HG03575 (cell line): Measurements from ENCODE around the gene TRIM31.

Experiments
- ATAC-seq: cut with Tn5 transposase; IDR thresholded peaks from one replicate; pipeline ENCODE4 v1.9.1; 2021; ENCODE audit not compliant: unreplicated experiment, insufficient number of reproducible peaks, low FRiP score; ENCODE audit errors: extremely low read depth

Gene TRIM31, protein sequence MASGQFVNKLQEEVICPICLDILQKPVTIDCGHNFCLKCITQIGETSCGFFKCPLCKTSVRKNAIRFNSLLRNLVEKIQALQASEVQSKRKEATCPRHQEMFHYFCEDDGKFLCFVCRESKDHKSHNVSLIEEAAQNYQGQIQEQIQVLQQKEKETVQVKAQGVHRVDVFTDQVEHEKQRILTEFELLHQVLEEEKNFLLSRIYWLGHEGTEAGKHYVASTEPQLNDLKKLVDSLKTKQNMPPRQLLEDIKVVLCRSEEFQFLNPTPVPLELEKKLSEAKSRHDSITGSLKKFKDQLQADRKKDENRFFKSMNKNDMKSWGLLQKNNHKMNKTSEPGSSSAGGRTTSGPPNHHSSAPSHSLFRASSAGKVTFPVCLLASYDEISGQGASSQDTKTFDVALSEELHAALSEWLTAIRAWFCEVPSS

DNA sequence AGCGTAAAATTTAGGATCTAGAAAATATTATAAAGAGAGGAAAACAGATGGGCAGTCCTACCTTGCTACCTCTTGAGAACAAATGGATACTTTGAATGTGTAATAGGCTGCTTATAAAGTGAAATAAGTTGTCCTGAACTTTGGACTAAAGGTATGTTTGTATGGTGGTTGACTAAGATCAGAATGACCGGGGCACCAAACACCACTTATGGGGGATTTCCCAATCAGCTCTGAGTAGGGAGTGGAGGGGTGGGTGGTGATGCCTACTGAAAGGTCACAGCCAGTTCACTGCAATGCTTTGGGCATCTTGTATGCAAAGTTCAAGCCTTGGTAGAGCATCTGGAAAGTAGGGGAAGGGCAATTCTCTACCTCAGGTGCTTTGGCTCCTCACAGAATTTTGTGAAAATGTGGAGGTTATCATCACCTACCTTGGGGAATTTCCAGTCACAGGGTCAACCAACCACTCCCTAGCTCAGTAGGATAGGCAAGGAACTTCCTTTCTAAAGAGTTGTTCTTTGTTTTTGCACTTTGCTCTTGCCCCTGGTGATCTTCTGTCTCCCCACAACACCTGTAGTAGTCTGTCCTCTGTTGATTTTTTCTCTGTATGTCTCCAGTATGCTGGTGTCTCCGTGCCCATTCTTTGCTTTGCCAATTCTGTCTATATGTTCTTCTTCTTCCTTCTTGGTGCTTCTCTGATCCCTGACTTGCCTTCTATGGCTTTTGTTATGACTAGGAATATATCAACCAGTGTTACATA, at the start of gene TRIM31:
Gene TRIM31, minus strand, starts transcription at position 88 of the 757 bp plus-strand sequence. CDS start 285 bp downstream, outside the sequence.
- ATAC-seq = no peak

DNA sequence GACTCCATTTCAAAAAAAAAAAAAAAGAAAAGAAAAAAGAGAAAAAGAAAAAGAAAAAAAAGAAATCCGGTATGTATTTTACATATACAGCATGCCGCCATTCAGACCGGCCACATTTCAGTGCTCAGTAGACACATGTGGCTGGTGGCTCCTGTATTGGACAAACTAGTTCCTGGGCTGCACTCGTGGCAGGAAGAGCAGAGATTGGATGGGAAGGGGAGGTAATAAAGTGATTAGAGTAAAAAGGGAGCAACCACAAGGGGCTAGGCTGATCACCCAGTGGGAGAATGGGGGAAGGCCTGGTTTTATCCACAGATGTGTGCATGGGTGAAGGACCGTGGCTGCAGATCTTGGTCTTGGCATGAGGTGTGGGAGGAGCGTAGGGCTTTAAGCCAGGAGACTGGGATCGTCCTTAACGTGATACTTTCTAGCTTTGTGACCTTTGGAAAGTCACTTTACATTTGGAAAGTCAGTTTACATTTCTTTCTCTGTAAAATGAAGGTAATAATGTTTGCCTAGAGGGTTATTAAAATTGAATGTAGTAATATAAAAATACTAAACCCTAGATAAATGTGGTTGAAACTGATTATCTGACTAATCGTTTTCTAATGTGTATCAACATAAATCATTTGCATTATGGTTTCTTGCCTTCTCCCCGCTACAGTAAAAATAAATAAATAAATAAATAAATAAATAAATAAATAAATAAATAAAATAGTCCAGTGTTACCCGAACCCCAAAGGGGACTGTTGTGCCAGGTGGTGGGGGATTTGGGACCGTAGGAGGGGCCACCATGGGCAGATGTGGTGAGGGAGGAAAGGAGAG, 49.6 kb upstream of the TRIM31 start:
- ATAC-seq = no peak

DNA sequence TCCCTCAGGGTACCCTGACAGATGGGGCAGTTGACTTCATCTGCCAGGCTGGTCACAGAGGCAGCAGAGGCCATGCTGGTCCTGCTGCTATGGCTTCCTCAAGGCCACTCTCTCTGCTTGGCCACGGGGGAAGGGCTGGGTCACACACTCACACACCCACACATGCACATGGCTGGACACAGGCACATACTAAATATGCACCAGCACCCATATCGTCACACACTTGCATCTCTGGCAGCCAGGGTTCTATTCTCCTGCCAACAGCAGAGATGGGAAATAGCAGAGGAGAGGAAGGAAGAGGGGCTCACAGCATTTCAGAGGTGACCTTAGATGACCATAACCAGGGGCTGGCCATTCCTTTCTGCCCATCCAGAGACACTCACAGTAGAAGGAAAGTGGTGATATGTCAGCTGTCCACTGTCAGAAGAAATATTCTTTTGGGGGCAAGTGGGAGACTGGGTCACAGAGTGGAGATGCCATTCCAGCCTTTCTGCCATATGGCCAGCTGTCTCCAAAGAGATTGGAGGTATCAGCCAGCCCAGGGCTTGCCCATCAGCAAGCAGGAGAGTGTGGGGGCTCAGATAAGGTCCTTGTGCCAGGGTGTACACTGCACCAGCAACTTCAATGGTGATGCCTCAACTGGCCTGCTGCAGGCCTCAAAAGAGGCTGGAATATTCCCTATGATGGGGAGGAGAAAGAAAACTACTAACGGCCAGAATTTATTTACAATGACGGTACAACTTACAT, 48.1 kb upstream of the TRIM31 start, which contains the start of gene TRIM10:
Gene TRIM10, minus strand, starts transcription at position 427 of the 747 bp plus-strand sequence. Its CDS starts 353 bp downstream, at position 74.
- no peak for ATAC-seq

DNA sequence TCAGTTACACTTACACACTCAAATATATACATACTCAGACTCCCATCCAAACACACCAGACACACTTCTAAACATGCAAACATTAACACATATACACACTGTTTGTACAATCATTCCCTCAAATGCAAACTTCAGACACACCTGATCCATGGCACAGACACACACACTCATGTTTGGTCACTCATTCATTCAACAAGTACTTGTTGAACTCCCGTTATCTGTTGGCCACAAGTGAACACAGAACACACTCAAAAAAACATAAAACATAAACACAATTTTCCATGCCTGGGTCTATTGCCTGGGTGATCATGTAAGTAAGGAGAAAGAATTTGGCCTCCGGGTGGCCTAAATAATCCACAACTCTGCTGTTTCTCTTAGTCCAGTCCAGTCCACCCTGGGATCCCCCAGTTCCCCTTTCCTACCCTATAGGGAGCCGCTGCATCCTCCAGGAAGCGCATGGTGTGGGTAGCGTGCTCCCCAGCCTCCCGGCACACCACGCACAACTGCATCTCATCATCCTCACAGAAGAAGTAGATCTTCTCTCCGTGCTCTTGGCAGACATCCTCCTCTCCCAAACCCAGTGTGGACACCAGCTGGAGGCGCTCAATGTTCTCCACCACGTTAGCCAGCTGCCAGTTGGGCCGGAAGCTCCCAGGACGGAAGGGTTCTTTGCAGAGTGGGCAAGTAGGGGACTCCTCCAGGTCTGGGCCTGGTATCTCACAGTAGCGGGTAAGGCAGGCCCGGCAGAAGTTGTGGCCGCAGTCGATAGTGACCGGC, 47.3 kb upstream of the TRIM31 start:
- no peak for ATAC-seq

DNA sequence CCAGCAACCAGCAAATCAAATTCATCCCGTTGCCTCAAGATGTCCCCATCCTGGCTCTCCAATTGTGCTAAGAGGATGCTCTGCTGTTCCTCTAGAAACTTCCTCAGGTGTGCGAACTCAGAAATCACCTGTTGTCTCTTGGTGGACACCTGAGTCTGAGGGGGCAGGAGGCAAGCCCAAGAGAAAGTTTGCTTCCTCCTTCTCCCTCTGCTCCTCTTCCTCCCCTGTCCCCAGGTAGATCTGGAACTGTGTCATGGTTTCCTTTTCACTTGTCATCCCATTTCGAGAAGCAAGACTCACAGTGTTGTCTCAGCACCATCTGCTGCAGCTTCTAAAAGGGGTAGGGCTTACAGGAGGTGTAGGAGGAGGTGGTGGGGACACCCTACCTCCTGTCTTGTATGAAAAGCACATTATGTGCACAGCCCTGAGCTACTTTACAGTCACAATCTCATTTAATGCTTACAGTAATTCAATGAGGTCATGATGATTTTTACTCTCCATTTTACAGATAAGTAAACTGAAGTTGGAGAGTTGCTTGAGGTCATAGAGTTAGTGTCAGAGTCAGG, 45.7 kb upstream of the TRIM31 start:
- no peak for ATAC-seq

DNA sequence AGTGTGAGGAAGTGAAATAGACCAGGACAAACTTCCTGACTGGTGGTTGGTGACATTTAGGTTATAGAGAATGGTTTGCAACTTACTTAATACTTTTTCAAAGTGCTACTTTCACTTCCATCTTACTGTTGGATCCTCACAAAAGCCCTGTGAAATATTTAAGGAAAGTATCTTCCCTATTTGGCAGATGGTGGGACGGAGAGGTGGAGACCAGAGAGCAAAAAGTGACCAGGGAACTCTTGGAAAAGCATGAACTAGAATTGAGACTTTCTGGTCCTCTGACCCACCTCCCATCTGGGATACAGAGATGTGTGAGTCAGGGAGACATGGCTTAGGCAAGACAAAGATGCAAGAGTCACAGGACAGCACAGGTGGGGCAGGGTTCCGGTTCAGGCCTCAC, 45.1 kb upstream of the TRIM31 start:
- ATAC-seq = no peak

DNA sequence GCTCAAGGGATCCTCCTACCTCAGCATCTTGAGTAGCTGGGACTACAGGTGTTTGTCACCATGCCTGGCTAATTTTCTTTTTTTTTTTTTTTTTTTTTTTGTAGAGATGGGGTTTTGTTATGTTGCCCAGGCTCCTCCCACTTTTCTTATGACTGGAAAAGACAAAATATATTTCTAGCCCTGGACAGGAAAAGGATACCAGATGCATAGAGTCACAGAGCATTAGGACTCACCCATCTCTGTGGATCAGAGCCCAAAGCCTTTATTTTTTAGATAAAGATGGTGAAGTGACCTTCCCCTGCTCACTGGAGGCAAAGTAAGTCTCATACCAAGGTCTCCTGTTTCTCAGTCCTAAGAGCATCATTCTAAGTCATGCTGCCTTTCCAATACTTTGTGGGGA, 44.7 kb upstream of the TRIM31 start:
- ATAC-seq = no peak

DNA sequence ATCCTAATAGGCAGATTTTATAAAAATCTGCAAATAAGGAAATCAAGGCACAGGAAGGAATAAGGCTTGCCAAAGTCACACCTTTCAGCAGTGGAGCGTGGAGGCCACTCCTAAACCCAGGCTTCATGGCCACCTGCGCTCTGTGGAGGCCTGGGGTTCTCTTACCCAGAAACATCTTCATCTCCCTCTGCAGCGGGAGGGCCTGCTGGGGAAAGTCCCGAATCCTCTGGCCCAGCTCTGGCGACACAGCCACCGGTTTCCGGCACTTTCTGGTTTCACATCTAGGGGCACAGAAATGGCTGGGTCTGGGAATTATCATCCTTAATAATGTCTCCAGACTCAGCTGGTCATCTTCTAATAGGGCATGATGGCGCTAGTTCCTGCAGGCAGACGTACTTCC, 43.9 kb upstream of the TRIM31 start:
- no peak for ATAC-seq

DNA sequence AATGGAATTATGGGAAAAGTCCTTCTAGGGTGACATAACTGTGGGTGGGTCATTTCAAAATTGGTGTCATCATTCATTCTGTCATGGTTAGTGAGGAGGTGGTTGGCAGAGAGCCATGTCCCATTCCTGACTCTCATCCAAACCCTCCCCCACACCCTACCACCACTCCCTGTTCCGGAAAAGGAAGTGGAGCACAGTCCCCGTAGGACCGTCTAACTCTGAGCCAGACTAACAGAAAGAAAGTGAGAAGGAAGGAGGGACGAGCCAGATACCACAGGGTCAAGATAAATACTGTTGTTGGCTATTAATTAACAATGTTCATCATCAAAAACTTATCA, 43.3 kb upstream of the TRIM31 start:
- ATAC-seq = no peak

DNA sequence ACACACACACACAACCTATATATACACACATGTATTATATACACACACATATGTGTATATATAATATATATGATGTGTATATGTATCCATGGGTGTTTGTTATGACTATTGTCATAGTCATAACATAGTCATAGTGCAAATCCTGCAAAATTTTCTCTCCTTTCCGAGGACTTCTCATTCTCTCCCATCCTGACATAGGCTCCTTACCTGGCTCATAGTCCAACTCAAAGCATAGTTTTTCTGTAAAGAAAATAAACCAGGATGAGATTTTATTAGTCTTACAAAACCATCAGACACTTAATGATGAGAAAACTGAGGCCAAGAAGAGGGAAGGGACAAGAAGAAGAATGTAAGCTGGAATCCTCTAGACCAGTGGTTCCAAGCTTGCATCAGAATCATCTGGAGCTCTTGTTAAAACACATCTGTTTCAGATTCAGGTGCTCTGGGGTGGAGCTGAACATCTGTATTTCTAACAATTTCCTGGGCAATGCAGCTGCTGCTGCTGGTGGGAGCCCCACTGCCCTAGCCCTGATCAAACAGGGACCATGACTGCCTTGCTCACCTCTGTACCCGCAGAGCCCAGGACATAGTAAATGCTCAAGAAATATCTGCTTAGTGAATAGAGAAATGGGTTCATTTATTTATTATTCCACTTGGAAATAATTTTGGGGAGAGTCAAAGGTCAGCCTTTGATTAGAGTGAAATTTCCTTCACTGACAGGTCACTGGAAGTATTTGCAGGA, 42.8 kb upstream of the TRIM31 start:
- no peak for ATAC-seq

DNA sequence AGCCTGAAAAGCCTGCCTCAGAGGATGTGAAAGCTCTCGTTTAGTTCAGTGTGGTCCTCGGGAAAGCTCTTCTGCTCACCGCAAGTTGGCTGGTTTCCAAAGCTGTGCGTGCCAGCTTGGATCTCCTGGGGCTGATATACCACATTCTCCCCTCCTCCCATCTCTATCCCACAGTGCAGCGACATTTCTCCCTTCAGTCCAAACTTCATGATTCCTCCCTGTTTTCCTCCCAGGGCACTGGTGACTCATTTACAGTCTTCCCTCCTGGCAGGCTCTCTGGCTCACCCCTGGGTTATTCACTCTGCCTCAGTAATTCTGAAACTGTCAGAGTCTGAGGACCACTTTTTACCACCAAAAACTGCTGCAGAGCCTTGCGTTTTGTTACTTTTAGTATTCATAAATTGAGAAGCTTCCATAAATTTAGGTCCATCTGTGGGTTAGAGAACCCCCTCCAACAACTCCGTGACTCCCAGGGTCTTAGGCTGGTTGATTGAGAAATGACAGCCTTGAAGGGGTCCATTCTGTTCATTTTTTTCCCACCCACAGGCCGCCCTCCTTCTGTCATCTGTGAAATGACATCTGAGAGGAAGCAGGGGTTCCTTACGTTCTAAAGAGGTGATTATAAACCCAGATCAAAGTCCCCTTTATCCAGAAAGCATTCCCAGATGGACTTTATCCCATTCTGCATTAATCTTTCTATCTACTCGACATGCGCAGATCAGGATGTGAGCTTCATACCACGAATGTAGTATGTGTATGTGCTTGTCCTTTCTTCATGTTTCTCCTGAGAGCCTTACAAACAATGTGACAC, 42.0 kb upstream of the TRIM31 start:
- ATAC-seq = no peak

DNA sequence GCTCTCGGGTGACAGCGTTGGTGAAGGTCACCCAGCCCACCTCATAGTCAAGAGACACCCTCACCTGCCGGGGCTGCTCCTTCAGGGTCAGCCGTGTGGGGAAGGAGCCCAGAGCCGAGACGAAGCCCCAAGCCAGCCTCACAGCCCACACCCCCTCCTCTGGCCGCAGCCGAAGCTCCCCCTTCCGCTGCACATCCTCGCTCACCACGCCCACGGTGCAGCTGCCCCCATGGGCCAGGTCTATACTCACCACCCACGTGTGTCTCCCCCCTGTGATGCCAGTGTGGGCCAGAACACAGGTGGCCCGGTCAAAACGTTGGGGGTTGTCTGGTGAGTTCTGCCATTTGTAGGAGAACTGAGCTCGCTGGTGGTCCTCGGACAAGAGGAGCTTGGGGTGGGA, 41.2 kb upstream of the TRIM31 start:
- ATAC-seq = no peak

DNA sequence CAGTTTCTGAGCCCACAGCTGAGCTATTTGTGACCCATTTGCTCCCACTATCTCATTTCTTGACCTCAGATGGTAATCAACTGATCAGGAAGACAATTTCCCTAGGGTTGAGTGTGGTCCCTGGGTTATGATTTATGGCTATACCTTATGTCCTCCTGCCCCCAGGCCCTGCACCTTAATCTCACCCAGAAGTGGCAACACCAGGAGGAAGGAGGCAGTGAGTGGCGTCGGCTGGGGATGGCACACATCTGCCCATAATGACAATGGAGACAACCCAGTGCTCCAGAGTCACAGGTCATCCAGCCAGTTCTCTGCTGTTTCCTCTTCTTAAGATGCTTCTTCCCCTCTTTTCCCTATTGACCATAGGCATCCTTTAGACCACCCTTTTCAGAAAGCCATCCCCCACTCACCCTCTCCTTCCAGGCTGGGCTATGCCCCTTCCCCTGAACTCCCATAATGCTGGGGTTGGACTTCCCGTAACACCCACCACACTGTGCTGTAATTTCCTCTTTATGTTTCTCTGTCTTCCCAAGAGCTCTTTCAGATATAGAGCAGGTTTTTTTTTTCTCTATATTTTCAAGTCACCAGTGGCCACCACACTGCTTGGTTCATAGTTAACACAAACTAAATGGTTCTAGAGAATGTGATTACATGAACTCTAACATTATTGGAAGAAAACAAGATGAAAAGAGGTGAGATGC, 40.2 kb upstream of the TRIM31 start:
- no peak for ATAC-seq

DNA sequence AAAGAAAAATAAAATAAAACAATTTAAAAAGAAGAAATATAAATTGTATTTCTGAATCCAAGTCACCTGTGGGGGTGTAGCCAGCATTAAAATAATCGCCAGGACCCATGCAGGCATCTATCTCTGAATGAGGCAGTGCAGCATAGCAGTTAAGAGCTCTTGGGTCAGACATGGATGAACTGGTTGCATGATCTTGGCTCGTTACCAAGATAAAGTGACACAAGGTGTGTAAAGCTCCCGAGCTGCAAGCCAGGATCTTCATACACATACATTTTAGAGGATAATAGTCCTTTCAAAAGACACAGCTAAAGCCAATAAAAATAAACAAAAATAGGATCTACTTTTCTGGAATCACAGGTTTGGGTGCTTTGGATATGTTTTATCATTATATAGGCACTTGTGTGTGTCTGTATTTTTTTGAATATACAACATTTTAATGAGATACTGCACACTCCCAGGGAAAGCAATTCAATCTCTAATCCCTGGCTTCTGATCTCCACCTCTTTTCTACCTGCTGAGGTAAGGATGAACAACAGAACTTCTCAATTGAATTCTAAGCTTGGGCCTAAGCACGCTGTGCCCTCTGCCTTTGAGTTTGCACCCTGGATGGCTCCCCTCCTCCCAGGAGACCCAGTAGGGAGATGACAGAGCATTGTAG, 39.3 kb upstream of the TRIM31 start:
- ATAC-seq = no peak

DNA sequence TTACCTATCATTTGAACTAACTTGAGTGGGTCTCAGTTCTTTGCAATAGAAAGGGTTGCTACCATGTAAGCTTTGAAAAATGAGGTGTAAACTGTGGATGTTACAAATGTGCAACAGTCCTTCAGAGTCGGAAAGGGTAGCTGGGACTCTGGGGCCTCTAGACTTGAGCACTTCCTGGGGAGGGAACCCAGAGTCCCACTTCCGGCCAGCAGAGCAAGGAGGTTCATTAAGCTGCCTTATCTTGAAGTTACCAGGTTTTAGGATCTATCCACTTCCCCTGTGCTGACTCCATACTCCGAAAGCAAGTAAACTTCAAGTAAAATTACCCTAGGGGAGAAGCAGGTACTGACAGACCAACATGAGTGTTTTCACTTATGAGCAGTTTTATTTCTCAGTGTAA, 38.7 kb upstream of the TRIM31 start:
- ATAC-seq = no peak
